Cardiac ventricle fibroblast (primary cell): ENCODE results near the gene PRKD1. TPM values are rescaled to one million over a fixed set of nuclear protein-coding genes. Genes with fewer than 3 reads are reported as not detected.

ENCODE experiments used
- total RNA-seq: library from RNA; depleted of rRNA; stranded (reverse); fragments of >200 nt; gene quantifications from 2 replicates; pipeline ENCODE4 v1.2.3, GENCODE V29; 2015

The PRKD1 gene
- total RNA-seq = 18.7 and 23.9 TPM in 2 replicates

DNA sequence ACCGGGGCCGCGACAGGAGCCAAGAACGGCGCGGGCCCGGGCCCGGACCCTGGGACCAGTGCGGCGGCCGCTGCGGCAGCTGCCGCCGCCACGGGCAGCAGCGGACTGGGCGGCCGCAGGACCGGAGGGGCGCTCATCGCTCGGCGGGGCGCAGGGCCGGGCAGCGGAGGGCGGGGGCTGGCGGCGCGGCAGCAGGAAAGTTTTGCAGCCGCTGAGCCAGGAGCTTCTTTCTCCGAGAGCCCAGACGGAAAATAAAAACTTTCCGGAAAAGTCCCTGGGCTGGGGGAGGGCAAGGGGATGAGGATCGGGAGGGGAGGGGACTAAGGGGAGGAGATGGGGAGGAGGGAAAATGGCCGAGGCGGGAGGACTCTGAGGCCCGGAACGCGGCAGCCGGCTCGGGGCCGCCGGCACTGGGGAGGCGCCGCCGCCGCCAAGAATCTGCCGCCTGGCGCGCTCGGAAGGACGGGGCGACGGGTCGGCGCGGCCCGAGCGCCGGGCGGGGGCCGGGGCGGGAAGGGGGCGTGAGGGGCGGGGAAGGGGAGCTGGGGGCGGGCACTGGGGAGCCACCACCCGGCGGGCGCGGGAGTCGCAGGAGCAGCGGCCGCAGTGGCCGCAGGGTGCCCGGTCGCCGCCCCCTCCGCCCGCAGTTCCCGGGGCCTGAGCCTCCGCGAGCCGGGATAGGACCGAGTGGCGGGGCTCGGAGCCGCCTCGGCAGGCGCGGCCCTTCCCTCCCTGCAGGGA, at the start of gene PRKD1:
PRKD1 (minus strand) TSS at position 472 of the 741 bp plus-strand sequence.

